ENCODE data around the gene AKAP6. TPM values are rescaled to one million over a fixed set of nuclear protein-coding genes. Genes with fewer than 3 reads are reported as not detected.

Gene AKAP6
- total and polyA plus RNA-seq, 12 donors: 0.71 to 24.7 (median 8.1) TPM

DNA sequence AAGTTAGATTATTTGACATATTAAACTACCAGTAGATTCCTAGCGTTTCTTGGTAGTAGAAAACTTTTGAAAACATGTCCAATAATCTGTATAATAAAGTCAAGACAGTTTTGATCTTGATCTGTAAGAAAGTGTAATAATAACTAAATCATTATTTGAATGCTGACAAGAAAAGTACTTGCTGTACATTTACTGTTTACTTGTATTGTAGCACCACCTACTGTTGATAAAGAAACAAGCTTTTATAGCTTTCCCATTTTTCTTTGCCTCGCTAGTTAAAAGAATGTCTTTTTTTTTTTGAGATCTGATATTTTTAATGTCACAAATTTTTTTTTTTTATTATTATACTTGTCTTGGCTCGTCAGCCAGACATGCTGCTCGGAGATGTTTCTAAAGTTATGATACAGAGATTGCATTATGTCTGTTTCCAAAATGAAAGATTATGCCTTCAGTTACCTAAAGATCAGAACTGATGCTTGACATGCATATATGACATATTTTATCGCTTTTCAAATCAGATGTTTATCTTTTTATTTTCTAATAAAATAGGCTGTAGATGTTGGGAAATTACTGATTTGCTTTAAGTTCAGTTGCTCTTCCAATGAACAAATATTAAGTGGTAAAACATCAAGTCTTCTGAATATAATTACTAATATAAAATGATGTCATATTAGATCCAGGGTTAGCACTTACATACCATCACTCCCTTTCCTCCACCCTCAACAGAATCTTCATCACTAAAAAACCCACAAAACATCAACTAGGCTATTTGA is 140.5 kb downstream of the AKAP6 start:
- 15 to 21% (median 17%) methylated on average over 5 of the region's 5 CpGs for WGBS, 4 donors
- peaks cover 0 to 14% of the 10 kb centered on the region in 2 donors for H3K4me1 ChIP-seq (replicated peaks in 1 of 2)
- H3K27me3 ChIP-seq: no peaks in the 10 kb centered on the region
- intact Hi-C loops (cut with DNase I): loop anchor here in 1 of 2 donors (10.0 kb wide), 1 partner anchor 215 kb away; no protein-coding TSS in a partner anchor
- H3K9me3 ChIP-seq (replicated peaks in 1 of 3): no peaks in the 10 kb centered on the region
- H3K4me3 ChIP-seq: no peak overlapping the region
- H3K36me3 ChIP-seq (replicated peaks in 1 of 2): no peaks in the 10 kb centered on the region
- peak overlapping the region in 1 of 5 donors; percentile 18 for H3K27ac ChIP-seq
- DNase-seq: no peak
- TF ChIP-seq POLR2A (IDR thresholded peaks at IDR 0.05): no peak
- TF ChIP-seq, protein P1, sequence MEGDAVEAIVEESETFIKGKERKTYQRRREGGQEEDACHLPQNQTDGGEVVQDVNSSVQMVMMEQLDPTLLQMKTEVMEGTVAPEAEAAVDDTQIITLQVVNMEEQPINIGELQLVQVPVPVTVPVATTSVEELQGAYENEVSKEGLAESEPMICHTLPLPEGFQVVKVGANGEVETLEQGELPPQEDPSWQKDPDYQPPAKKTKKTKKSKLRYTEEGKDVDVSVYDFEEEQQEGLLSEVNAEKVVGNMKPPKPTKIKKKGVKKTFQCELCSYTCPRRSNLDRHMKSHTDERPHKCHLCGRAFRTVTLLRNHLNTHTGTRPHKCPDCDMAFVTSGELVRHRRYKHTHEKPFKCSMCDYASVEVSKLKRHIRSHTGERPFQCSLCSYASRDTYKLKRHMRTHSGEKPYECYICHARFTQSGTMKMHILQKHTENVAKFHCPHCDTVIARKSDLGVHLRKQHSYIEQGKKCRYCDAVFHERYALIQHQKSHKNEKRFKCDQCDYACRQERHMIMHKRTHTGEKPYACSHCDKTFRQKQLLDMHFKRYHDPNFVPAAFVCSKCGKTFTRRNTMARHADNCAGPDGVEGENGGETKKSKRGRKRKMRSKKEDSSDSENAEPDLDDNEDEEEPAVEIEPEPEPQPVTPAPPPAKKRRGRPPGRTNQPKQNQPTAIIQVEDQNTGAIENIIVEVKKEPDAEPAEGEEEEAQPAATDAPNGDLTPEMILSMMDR (IDR thresholded peaks at IDR 0.05): peak; percentile 46 to 84 (median 64)

DNA sequence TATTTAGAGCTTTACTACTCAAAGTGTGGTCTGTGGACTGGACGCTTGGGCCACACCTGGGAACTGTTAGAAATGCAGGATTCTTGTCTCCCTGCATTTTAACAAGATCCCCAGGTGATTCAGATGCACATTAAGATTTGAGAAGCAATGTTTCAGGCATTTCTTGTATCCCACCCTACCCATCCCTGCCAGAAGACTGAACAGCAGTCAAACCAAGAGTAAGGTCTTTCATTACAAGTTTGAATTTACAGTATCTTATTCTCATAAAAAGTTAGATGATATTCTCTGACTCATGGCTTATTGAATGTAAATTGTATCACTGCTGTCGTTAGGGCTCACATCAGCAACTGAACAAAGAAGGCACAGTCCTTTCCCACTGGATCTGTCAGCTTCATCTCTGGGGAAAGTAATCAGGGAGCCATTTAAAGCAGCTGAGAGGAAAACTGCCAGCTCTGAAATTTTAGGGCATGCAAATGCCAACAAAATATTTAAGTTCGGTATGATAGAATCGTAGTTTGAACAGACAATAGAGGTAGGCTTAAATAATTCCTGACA is 141.1 kb downstream of the AKAP6 start:
- TF ChIP-seq, protein P1 (IDR thresholded peaks at IDR 0.05): no peak
- no peak for TF ChIP-seq POLR2A (IDR thresholded peaks at IDR 0.05)
- H3K4me1 ChIP-seq (replicated peaks in 1 of 2): peaks cover 0 to 14% of the 10 kb centered on the region in 2 donors
- WGBS, 4 donors: 75 to 87% (median 83%) methylated on average over 4 of the region's 4 CpGs
- intact Hi-C loops (cut with DNase I): loop anchor here in 1 of 2 donors (10.0 kb wide), 1 partner anchor 215 kb away; no protein-coding TSS in a partner anchor
- no peak for DNase-seq
- no peaks in the 10 kb centered on the region for H3K9me3 ChIP-seq (replicated peaks in 1 of 3)
- no peaks in the 10 kb centered on the region for H3K27me3 ChIP-seq
- no peak overlapping the region for H3K27ac ChIP-seq
- H3K36me3 ChIP-seq (replicated peaks in 1 of 2): no peaks in the 10 kb centered on the region
- H3K4me3 ChIP-seq: no peak overlapping the region

DNA sequence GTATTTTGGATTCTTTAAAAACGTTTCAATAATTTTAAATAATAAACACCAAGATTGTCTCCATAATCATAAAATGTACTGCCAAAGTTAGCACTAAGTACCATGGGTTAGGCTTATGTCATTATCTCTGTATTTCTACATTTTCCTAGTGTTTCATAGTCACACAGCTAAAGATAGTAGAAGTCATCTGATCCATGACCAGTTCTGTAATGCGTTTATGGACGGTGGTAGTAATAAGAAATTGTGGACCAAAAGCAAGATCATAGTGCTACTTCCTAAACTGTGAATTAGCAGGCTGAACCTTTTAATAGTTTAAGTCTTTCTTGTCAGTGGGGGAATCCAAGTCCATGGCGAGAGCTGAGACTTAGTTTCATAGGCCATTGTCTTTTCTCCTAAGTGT is 142.1 kb downstream of the AKAP6 start:
- H3K4me1 ChIP-seq (replicated peaks in 1 of 2): peaks cover 0 to 14% of the 10 kb centered on the region in 2 donors
- intact Hi-C loops (cut with DNase I): loop anchor here in 1 of 2 donors (10.0 kb wide), 1 partner anchor 216 kb away; no protein-coding TSS in a partner anchor
- H3K4me3 ChIP-seq: no peak overlapping the region
- 77 to 84% (median 81%) methylated on average over 4 of the region's 4 CpGs for WGBS, 4 donors
- no peak for DNase-seq
- H3K36me3 ChIP-seq (replicated peaks in 1 of 2): no peaks in the 10 kb centered on the region
- no peaks in the 10 kb centered on the region for H3K27me3 ChIP-seq
- no peaks in the 10 kb centered on the region for H3K9me3 ChIP-seq (replicated peaks in 1 of 3)
- TF ChIP-seq, protein P1 (IDR thresholded peaks at IDR 0.05): no peak
- no peak for TF ChIP-seq POLR2A (IDR thresholded peaks at IDR 0.05)
- H3K27ac ChIP-seq: no peak overlapping the region

DNA sequence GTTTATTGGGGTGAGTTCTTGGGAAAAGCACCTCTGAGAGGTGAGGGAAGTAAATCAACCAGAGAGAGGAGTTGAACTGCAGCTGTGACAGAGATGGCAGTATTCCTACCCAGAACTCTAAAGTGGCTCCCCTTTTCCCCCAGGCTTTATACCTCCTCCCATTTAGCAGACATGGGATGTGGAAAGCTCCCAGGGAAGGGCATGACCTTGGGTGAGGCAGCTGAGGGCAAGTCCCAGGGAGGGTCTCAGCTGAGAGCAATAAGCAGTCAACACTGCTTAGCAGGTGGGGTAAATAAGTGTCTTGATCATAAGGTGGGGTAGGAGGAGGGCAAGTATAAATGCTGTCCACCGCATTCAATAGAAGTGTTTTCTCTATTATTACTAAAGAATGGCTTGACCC is 143.0 kb downstream of the AKAP6 start:
- Histone ChIP-seq H3K4me1 (replicated peaks in 1 of 2) (peaks cover 0 to 14% of the 10 kb centered on the region in 2 donors), H3K4me3 (no peak overlapping the region), H3K36me3 (replicated peaks in 1 of 2) (no peaks in the 10 kb centered on the region), H3K27ac (no peak overlapping the region), H3K9me3 (replicated peaks in 1 of 3) (no peaks in the 10 kb centered on the region), H3K27me3 (no peaks in the 10 kb centered on the region)
- TF ChIP-seq POLR2A (IDR thresholded peaks at IDR 0.05): no peak
- TF ChIP-seq, protein P1 (IDR thresholded peaks at IDR 0.05): no peak
- WGBS, 4 donors: 87 to 96% (median 91%) methylated on average over 1 of the region's 1 CpG
- no peak for DNase-seq
- intact Hi-C loops (cut with DNase I): loop anchor here in 1 of 2 donors (10.0 kb wide), 1 partner anchor 217 kb away; no protein-coding TSS in a partner anchor

Data from adrenal gland (tissue), 12 donors.